Large intestine (tissue), 3 donors: ENCODE results near the gene RPL7A. TPM values are rescaled to one million over a fixed set of nuclear protein-coding genes. Genes with fewer than 3 reads are reported as not detected.

ENCODE experiments used
- DNase-seq, 2 donors: peaks; one replicate each; pipeline versions ENCODE4 v3.0.0 to v3.0.0-alpha.2; 2013
- H3K27ac ChIP-seq: one replicate; pipeline ENCODE4 v1.5.1; 2013; ENCODE audit warnings: low read length
- H3K27me3 ChIP-seq: 2 replicates; pipeline ENCODE4 v1.6.1; 2013; ENCODE audit warnings: low read length; ENCODE audit not compliant: control insufficient read depth, insufficient read depth
- H3K36me3 ChIP-seq: 2 replicates; pipeline ENCODE4 v1.6.1; 2013; ENCODE audit warnings: low read length; ENCODE audit not compliant: control insufficient read depth, insufficient read depth
- H3K4me1 ChIP-seq: one replicate; pipeline ENCODE4 v1.6.1; 2013; ENCODE audit warnings: low read length; ENCODE audit not compliant: control insufficient read depth, insufficient read depth
- H3K4me3 ChIP-seq: one replicate; pipeline ENCODE4 v1.5.1; 2013; ENCODE audit warnings: low read length
- H3K9me3 ChIP-seq: one replicate; pipeline ENCODE4 v1.6.1; 2013; ENCODE audit warnings: mild to moderate bottlenecking, low read depth, low read length, moderate library complexity; ENCODE audit not compliant: control insufficient read depth
- WGBS: methylation state at CpG from one replicate; pipeline ENCODE4 v1.1.5; 2013; ENCODE audit warnings: low lambda C conversion rate; ENCODE audit not compliant: insufficient coverage; 5-methylcytosine and 5-hydroxymethylcytosine counted together
- polyA plus RNA-seq: library from polyadenylated mRNA; unstranded; fragments of 120-200 nt; gene quantifications from one replicate; pipeline ENCODE4 v1.2.1, GENCODE V29; 2013

The RPL7A gene
- polyA plus RNA-seq, 1 donor, result 2,688 TPM

- peaks cover 57% of the 10 kb centered on the region for H3K36me3 ChIP-seq
- no CpG with 5 or more reads among the region's 70 CpGs for WGBS
These were observed 11.8 kb upstream of the RPL7A start, which contains the start of gene SURF6 for GRCh38 chr9:133335924-133336811. TSS of gene SURF6 (minus strand) at chr9:133336188. CDS start at chr9:133336132, 56 bp downstream.

DNA sequence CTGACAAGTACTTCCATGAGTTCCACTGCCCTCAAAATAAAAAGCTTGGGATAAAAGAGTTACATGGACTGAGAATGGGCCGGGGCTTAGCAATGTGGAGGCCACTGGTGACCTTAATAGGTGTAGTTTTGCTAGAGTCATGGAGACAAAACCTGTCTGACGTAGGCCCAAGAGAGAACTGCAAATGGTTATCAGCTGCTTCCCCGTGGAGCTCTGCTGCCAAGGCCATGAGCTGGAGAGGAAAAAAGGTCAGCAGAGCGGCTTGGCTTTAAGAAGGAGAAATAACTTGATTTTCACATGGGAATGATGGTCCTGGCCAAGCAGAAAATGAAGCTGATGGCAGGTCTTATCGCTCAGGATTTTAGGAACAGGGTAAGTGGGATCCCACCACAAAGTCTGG is 8.4 kb upstream of the RPL7A start:
- no CpG with 5 or more reads among the region's 5 CpGs for WGBS
- Histone ChIP-seq H3K36me3 (peaks cover 56% of the 10 kb centered on the region), H3K9me3 (peaks cover 3% of the 10 kb centered on the region), H3K27me3 (no peaks in the 10 kb centered on the region), H3K4me3 (no peak overlapping the region), H3K27ac (no peak overlapping the region), H3K4me1 (peaks cover 5% of the 10 kb centered on the region)
- DNase-seq, result no peak

More at GRCh38 chr9:133335924-133336811, 11.8 kb upstream of the RPL7A start, which contains the start of gene SURF6:
- Histone ChIP-seq H3K4me3 (peak within 1 kb of the TSS; percentile 96), H3K9me3 (peaks cover 7% of the 10 kb centered on the region), H3K27me3 (no peaks in the 10 kb centered on the region), H3K4me1 (peaks cover 23% of the 10 kb centered on the region), H3K27ac (peak within 1 kb of the TSS; percentile 93)
- peak; percentile 91 to 96 for DNase-seq

DNA sequence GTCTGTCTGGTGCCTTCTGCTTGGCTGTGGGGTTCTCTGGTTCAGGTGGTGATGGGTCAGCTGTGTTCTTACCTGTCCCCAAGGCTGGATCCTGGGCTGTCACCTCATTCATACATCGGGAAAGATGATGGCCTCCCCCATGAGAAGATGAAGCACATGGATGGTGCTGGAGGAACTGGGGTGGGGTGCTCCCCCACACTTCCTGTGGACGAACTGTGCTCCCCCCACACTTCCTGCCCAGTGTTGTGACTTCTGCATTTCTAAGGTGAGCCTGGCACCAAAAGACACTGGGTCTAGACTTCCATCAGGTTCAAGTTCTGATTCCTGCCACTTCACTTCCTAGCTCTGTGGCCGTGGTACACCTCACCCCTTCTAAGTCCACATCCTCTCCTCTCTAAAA is 7.8 kb upstream of the RPL7A start:
- Histone ChIP-seq H3K27me3 (no peaks in the 10 kb centered on the region), H3K36me3 (peaks cover 63% of the 10 kb centered on the region), H3K27ac (no peak overlapping the region)

GRCh38 chr9:133340916-133341315 is 7.1 kb upstream of the RPL7A start:
- Histone ChIP-seq H3K27me3 (no peaks in the 10 kb centered on the region), H3K27ac (no peak overlapping the region), H3K4me1 (peaks cover 4% of the 10 kb centered on the region), H3K4me3 (no peak overlapping the region), H3K36me3 (peaks cover 69% of the 10 kb centered on the region), H3K9me3 (peaks cover 2% of the 10 kb centered on the region)
- DNase-seq, result no peak
- no CpG with 5 or more reads among the region's 13 CpGs for WGBS

More for the DNA sequence above, 7.8 kb upstream of the RPL7A start:
- no peak for DNase-seq
- peaks cover 3% of the 10 kb centered on the region for H3K9me3 ChIP-seq
- no peak overlapping the region for H3K4me3 ChIP-seq
- WGBS, result 80% methylated on average over 1 of the region's 3 CpGs
- peaks cover 4% of the 10 kb centered on the region for H3K4me1 ChIP-seq

GRCh38 chr9:133341369-133342068 is 6.5 kb upstream of the RPL7A start:
- Histone ChIP-seq H3K36me3 (peaks cover 72% of the 10 kb centered on the region), H3K4me3 (no peak overlapping the region), H3K27ac (no peak overlapping the region), H3K4me1 (peaks cover 7% of the 10 kb centered on the region), H3K9me3 (peaks cover 2% of the 10 kb centered on the region), H3K27me3 (no peaks in the 10 kb centered on the region)
- no peak for DNase-seq
- WGBS, result no CpG with 5 or more reads among the region's 15 CpGs

- Histone ChIP-seq H3K27ac (no peak overlapping the region), H3K4me3 (no peak overlapping the region), H3K27me3 (no peaks in the 10 kb centered on the region), H3K4me1 (peaks cover 9% of the 10 kb centered on the region), H3K9me3 (peaks cover 2% of the 10 kb centered on the region), H3K36me3 (peaks cover 72% of the 10 kb centered on the region)
- DNase-seq, result no peak
- no CpG with 5 or more reads among the region's 12 CpGs for WGBS
These were observed 6.0 kb upstream of the RPL7A start for GRCh38 chr9:133342069-133342406.

DNA sequence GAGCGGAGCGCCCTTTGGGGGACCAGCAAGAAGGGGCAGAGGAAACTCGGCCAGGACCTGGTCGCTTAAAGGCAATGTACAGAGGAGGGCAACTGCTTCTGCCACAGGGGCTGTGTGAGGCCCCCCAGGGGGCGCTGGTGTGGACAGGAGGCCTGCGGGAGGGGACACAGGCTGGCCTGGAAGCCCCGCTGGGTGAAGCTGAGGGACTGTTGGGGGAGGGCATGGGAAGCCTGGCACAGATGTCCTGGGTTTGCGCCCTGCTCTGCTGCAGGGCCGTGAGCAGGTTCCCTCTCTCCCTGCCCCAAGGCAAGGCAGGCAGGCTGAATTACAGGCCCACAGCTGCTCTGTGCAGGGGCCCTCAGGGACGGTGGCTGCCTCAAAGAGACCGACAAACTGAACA is 5.4 kb upstream of the RPL7A start:
- H3K9me3 ChIP-seq, result peaks cover 2% of the 10 kb centered on the region
- H3K27me3 ChIP-seq, result no peaks in the 10 kb centered on the region
- no peak overlapping the region for H3K27ac ChIP-seq
- DNase-seq, result no peak
- peaks cover 9% of the 10 kb centered on the region for H3K4me1 ChIP-seq
- no peak overlapping the region for H3K4me3 ChIP-seq
- peaks cover 72% of the 10 kb centered on the region for H3K36me3 ChIP-seq
- no CpG with 5 or more reads among the region's 11 CpGs for WGBS

DNA sequence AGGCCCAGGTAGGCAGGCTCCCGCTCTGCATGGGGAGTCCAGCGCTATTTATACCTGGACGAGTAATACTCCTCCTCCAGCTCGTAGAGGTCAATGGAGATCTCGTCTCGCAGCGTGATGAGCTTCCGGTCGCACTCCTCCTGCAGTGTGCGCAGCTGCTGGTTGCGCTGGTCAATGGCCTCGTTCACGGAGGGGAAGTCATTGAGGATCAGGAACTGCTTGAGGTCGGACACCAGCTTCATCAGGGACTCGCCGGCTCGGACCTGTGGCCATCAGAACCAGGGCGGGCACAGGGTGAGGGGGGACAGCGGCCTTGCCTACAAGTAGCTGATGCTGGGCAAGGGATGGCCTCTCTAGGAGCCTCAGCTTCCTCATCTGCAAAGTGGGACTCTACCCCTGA is 3.9 kb upstream of the RPL7A start:
- Histone ChIP-seq H3K36me3 (peaks cover 71% of the 10 kb centered on the region), H3K27ac (no peak overlapping the region), H3K4me1 (peaks cover 10% of the 10 kb centered on the region), H3K9me3 (peaks cover 2% of the 10 kb centered on the region), H3K4me3 (no peak overlapping the region), H3K27me3 (no peaks in the 10 kb centered on the region)
- whole genome bisulfite sequencing, result no CpG with 5 or more reads among the region's 19 CpGs
- DNase-seq, result no peak

DNA sequence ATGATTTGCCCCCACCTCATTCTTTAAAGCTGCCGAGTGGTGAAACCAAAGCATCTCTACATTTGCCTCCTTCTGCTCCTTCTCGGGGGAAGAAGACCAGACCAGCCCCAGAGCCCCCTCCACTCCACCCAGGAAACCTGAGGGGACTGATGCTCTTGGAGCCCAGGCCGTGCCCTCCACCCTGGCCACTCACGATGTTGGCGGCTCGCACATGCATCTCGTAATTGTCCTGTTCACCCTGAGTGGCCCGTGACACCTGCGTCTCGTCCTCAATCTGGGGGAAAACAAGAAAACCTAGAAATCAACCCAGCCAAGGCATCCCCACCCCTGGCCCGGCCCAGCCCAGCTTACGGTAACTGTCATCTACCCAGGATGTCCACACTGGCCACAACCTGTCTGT is 3.0 kb upstream of the RPL7A start:
- H3K27ac ChIP-seq, result no peak overlapping the region
- no CpG with 5 or more reads among the region's 12 CpGs for WGBS
- DNase-seq, result no peak
- H3K4me1 ChIP-seq, result peaks cover 19% of the 10 kb centered on the region
- peaks cover 2% of the 10 kb centered on the region for H3K9me3 ChIP-seq
- no peaks in the 10 kb centered on the region for H3K27me3 ChIP-seq
- no peak overlapping the region for H3K4me3 ChIP-seq
- peaks cover 71% of the 10 kb centered on the region for H3K36me3 ChIP-seq

DNA sequence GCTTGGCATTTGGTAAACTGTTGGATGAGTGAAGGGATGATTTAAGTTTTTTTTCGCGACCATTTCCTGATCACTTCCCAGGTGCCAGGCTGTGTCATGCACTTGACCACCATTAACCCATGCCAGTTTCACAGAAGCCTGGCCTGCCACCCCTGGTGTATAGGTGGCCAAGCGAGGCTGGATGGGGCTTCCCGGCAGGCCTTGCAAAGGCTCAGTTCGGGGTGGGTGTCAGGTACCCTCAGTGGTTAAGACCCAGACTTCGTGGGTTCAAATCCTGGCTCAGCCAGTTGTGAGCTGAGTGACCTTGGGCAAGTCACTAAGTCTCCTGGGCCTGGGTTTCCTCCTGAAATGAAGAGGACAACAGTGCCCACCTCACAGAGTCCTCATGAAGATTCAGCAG is 2.4 kb upstream of the RPL7A start:
- no peak for DNase-seq
- no peaks in the 10 kb centered on the region for H3K27me3 ChIP-seq
- H3K27ac ChIP-seq, result no peak overlapping the region
- peaks cover 71% of the 10 kb centered on the region for H3K36me3 ChIP-seq
- no CpG with 5 or more reads among the region's 6 CpGs for WGBS
- H3K4me1 ChIP-seq, result peaks cover 19% of the 10 kb centered on the region
- peaks cover 2% of the 10 kb centered on the region for H3K9me3 ChIP-seq
- no peak overlapping the region for H3K4me3 ChIP-seq
